Activated naive CD4-positive, alpha-beta T cell treated with anti-CD3 and anti-CD28 coated beads, Interleukin-2, amount 50 U/mL, for 24 hours (primary cell): ENCODE measurements around the gene CCDC83.
A peak's percentile ranks its signal among the peaks of the same experiment; 100 is the strongest.
"Not testable (repeated sequence)": the region's sequence is repeated elsewhere in the genome, so short reads cannot be mapped to it uniquely, and the experiment has no call there.

Source experiments
- H3K27ac Mint-ChIP-seq: one replicate; pipeline ENCODE4 v1.8.0; 2021; ENCODE audit warnings: mild to moderate bottlenecking, mixed read lengths
- H3K27me3 Mint-ChIP-seq: one replicate; pipeline ENCODE4 v1.8.0; 2021; ENCODE audit warnings: mixed read lengths
- H3K36me3 Mint-ChIP-seq: one replicate; pipeline ENCODE4 v1.8.0; 2021; ENCODE audit warnings: mixed read lengths
- H3K4me1 Mint-ChIP-seq: one replicate; pipeline ENCODE4 v1.8.0; 2021; ENCODE audit warnings: mixed read lengths
- H3K4me3 Mint-ChIP-seq: one replicate; pipeline ENCODE4 v1.8.0; 2021; ENCODE audit warnings: mild to moderate bottlenecking, mixed read lengths
- H3K9me3 Mint-ChIP-seq: one replicate; pipeline ENCODE4 v1.8.0; 2021; ENCODE audit warnings: mixed read lengths

The CCDC83 gene

GRCh38 chr11:85854212-85854556, 999 bp upstream of the CCDC83 start:
- no peaks in the 10 kb centered on the region for H3K9me3 Mint-ChIP-seq
- no peaks in the 10 kb centered on the region for H3K27me3 Mint-ChIP-seq
- H3K4me3 Mint-ChIP-seq = peak overlapping the region; percentile 94
- H3K27ac Mint-ChIP-seq = peak overlapping the region; percentile 95
- peaks cover 12% of the 10 kb centered on the region for H3K4me1 Mint-ChIP-seq
- H3K36me3 Mint-ChIP-seq = no peaks in the 10 kb centered on the region

GRCh38 chr11:85854557-85855340, 434 bp upstream of the CCDC83 start:
- Mint-ChIP-seq H3K27ac (peak overlapping the region; percentile 95), H3K4me3 (peak overlapping the region; percentile 94), H3K9me3 (no peaks in the 10 kb centered on the region), H3K27me3 (no peaks in the 10 kb centered on the region), H3K36me3 (no peaks in the 10 kb centered on the region), H3K4me1 (peaks cover 12% of the 10 kb centered on the region)

- Mint-ChIP-seq H3K4me3 (no peak overlapping the region), H3K36me3 (no peaks in the 10 kb centered on the region), H3K4me1 (peaks cover 12% of the 10 kb centered on the region), H3K9me3 (no peaks in the 10 kb centered on the region), H3K27me3 (no peaks in the 10 kb centered on the region), H3K27ac (no peak overlapping the region)
These were observed 1.9 kb downstream of the CCDC83 start for GRCh38 chr11:85857098-85857497.

GRCh38 chr11:85859541-85859940, 4.4 kb downstream of the CCDC83 start:
- H3K9me3 Mint-ChIP-seq, H3K4me3 Mint-ChIP-seq, H3K4me1 Mint-ChIP-seq, H3K27me3 Mint-ChIP-seq, H3K27ac Mint-ChIP-seq, H3K36me3 Mint-ChIP-seq: not testable (repeated sequence)

- no peak overlapping the region for H3K4me3 Mint-ChIP-seq
- no peaks in the 10 kb centered on the region for H3K4me1 Mint-ChIP-seq
- no peaks in the 10 kb centered on the region for H3K36me3 Mint-ChIP-seq
- H3K9me3 Mint-ChIP-seq = no peaks in the 10 kb centered on the region
- no peaks in the 10 kb centered on the region for H3K27me3 Mint-ChIP-seq
- H3K27ac Mint-ChIP-seq = no peak overlapping the region
These were observed 8.7 kb downstream of the CCDC83 start for GRCh38 chr11:85863855-85864254.

GRCh38 chr11:85866137-85866827, 11.1 kb downstream of the CCDC83 start:
- Mint-ChIP-seq H3K36me3 (no peaks in the 10 kb centered on the region), H3K4me1 (no peaks in the 10 kb centered on the region), H3K27ac (no peak overlapping the region), H3K27me3 (no peaks in the 10 kb centered on the region), H3K4me3 (no peak overlapping the region), H3K9me3 (no peaks in the 10 kb centered on the region)

- no peak overlapping the region for H3K4me3 Mint-ChIP-seq
- H3K4me1 Mint-ChIP-seq = no peaks in the 10 kb centered on the region
- H3K27me3 Mint-ChIP-seq = no peaks in the 10 kb centered on the region
- H3K36me3 Mint-ChIP-seq = no peaks in the 10 kb centered on the region
- H3K9me3 Mint-ChIP-seq = no peaks in the 10 kb centered on the region
- no peak overlapping the region for H3K27ac Mint-ChIP-seq
These were observed 12.6 kb downstream of the CCDC83 start for GRCh38 chr11:85867751-85868150.

- Mint-ChIP-seq H3K9me3 (no peaks in the 10 kb centered on the region), H3K36me3 (no peaks in the 10 kb centered on the region), H3K4me1 (no peaks in the 10 kb centered on the region)
These were observed 14.6 kb downstream of the CCDC83 start for GRCh38 chr11:85869781-85870180.

GRCh38 chr11:85874265-85874664, 19.1 kb downstream of the CCDC83 start:
- no peak overlapping the region for H3K4me3 Mint-ChIP-seq
- no peaks in the 10 kb centered on the region for H3K36me3 Mint-ChIP-seq
- H3K27ac Mint-ChIP-seq = no peak overlapping the region
- no peaks in the 10 kb centered on the region for H3K4me1 Mint-ChIP-seq
- no peaks in the 10 kb centered on the region for H3K9me3 Mint-ChIP-seq
- H3K27me3 Mint-ChIP-seq = no peaks in the 10 kb centered on the region

More at GRCh38 chr11:85869781-85870180, 14.6 kb downstream of the CCDC83 start:
- H3K27ac Mint-ChIP-seq = no peak overlapping the region
- no peak overlapping the region for H3K4me3 Mint-ChIP-seq
- H3K27me3 Mint-ChIP-seq = no peaks in the 10 kb centered on the region

- Mint-ChIP-seq H3K4me1 (no peaks in the 10 kb centered on the region), H3K4me3 (no peak overlapping the region), H3K27me3 (peaks cover 2% of the 10 kb centered on the region), H3K9me3 (no peaks in the 10 kb centered on the region), H3K27ac (no peak overlapping the region), H3K36me3 (no peaks in the 10 kb centered on the region)
These were observed 20.3 kb downstream of the CCDC83 start for GRCh38 chr11:85875505-85875904.

- Mint-ChIP-seq H3K27ac (no peak overlapping the region), H3K4me3 (no peak overlapping the region), H3K27me3 (peaks cover 4% of the 10 kb centered on the region), H3K4me1 (no peaks in the 10 kb centered on the region), H3K9me3 (no peaks in the 10 kb centered on the region), H3K36me3 (no peaks in the 10 kb centered on the region)
These were observed 29.4 kb downstream of the CCDC83 start for GRCh38 chr11:85884581-85885021.

GRCh38 chr11:85886089-85887056, 31.2 kb downstream of the CCDC83 start:
- Mint-ChIP-seq H3K36me3 (no peaks in the 10 kb centered on the region), H3K4me1 (no peaks in the 10 kb centered on the region), H3K27me3 (peaks cover 2% of the 10 kb centered on the region), H3K9me3 (no peaks in the 10 kb centered on the region), H3K27ac (no peak overlapping the region), H3K4me3 (no peak overlapping the region)

GRCh38 chr11:85889108-85889507, 33.9 kb downstream of the CCDC83 start:
- Mint-ChIP-seq H3K4me3 (no peak overlapping the region), H3K27ac (no peak overlapping the region), H3K9me3 (no peaks in the 10 kb centered on the region), H3K27me3 (peaks cover 2% of the 10 kb centered on the region), H3K36me3 (no peaks in the 10 kb centered on the region), H3K4me1 (no peaks in the 10 kb centered on the region)

GRCh38 chr11:85889676-85890579, 34.7 kb downstream of the CCDC83 start:
- Mint-ChIP-seq H3K4me3 (no peak overlapping the region), H3K4me1 (no peaks in the 10 kb centered on the region), H3K36me3 (no peaks in the 10 kb centered on the region), H3K9me3 (no peaks in the 10 kb centered on the region), H3K27ac (no peak overlapping the region), H3K27me3 (peaks cover 2% of the 10 kb centered on the region)

- Mint-ChIP-seq H3K27me3 (no peaks in the 10 kb centered on the region), H3K27ac (no peak overlapping the region), H3K36me3 (peaks cover 2% of the 10 kb centered on the region), H3K4me1 (no peaks in the 10 kb centered on the region), H3K9me3 (no peaks in the 10 kb centered on the region), H3K4me3 (no peak overlapping the region)
These were observed 38.2 kb downstream of the CCDC83 start for GRCh38 chr11:85893395-85893794.
